ENCODE data around the gene TCEA3.

- no peak for TF ChIP-seq CTCF (conservative IDR thresholded peaks at IDR 0.05; ENCODE audit: low read depth in 2 of 2)
- no peak for TF ChIP-seq POLR2AphosphoS5 (IDR thresholded peaks at IDR 0.05; ENCODE audit: low read depth)
Observed at GRCh38 chr1:23408797-23409290, 15.7 kb downstream of the TCEA3 start.
